Ectodermal cell (in vitro differentiated cells): ENCODE results near the gene COL8A1.

Experiments
- H3K27ac ChIP-seq: 2 replicates; pipeline ENCODE4 v1.7.0; 2013; ENCODE audit warnings: mild to moderate bottlenecking, low read depth, low read length; ENCODE audit not compliant: insufficient read depth, poor library complexity, severe bottlenecking
- H3K27me3 ChIP-seq: 2 replicates; pipeline ENCODE4 v1.7.0; 2013; ENCODE audit warnings: mild to moderate bottlenecking, low read length; ENCODE audit not compliant: insufficient read depth, control insufficient read depth, poor library complexity, severe bottlenecking
- H3K36me3 ChIP-seq: one replicate; pipeline ENCODE4 v1.7.0; 2013; ENCODE audit warnings: low read length; ENCODE audit not compliant: control insufficient read depth, insufficient read depth
- H3K4me1 ChIP-seq: one replicate; pipeline ENCODE4 v1.7.0; 2013; ENCODE audit warnings: low read length; ENCODE audit not compliant: control insufficient read depth, insufficient read depth
- H3K4me3 ChIP-seq: 2 replicates; pipeline ENCODE4 v1.7.0; 2013; ENCODE audit warnings: low read depth, low read length, control low read depth; ENCODE audit not compliant: insufficient read depth
- H3K9me3 ChIP-seq: 2 replicates; pipeline ENCODE4 v1.7.0; 2013; ENCODE audit warnings: mild to moderate bottlenecking, low read length, moderate library complexity; ENCODE audit not compliant: control insufficient read depth
- WGBS, 2 experiments: methylation state at CpG; one replicate each; pipeline ENCODE4 v1.1.7; 2013; ENCODE audit warnings: missing lambda C conversion rate in 2 of 2; 5-methylcytosine and 5-hydroxymethylcytosine counted together

COL8A1 gene

GRCh38 chr3:99668044-99668443 is 29.6 kb downstream of the COL8A1 start:
- H3K4me1 ChIP-seq, result no peaks in the 10 kb centered on the region
- H3K9me3 ChIP-seq, result no peaks in the 10 kb centered on the region
- no peak overlapping the region for H3K4me3 ChIP-seq
- no peaks in the 10 kb centered on the region for H3K27me3 ChIP-seq
- H3K36me3 ChIP-seq, result no peaks in the 10 kb centered on the region
- H3K27ac ChIP-seq, result no peak overlapping the region
- WGBS, 2 experiments, result 97 to 100% methylated on average over 2 of the region's 2 CpGs

GRCh38 chr3:99669879-99670555 is 31.6 kb downstream of the COL8A1 start:
- H3K4me1 ChIP-seq, result no peaks in the 10 kb centered on the region
- no peaks in the 10 kb centered on the region for H3K36me3 ChIP-seq
- no peaks in the 10 kb centered on the region for H3K9me3 ChIP-seq
- WGBS, 2 experiments, result 93% methylated on average over 2 of the region's 2 CpGs; no CpG with 5 or more reads in 1 of the 2 experiments
- no peaks in the 10 kb centered on the region for H3K27me3 ChIP-seq
- no peak overlapping the region for H3K27ac ChIP-seq
- no peak overlapping the region for H3K4me3 ChIP-seq

DNA sequence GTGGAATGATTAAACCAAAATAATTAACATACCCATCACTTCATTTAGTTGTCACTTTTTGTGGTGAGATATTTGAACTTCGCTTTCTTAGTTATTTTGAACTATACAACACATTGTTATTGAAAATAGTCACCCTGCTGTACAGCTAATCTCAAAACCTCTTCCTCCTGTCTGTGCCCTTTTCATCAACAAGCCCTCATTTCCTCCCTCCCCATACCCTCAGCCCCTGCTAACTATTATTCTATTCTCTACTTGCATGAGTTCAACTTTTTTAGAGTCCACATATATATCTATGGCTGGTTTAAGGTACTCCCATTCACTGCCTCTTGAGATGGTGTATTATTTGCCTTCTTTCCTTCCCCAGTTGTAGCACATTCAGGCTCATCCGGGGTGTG is 32.2 kb downstream of the COL8A1 start:
- H3K27me3 ChIP-seq, result no peaks in the 10 kb centered on the region
- H3K4me3 ChIP-seq, result no peak overlapping the region
- WGBS, 2 experiments, result 100% methylated on average over 2 of the region's 2 CpGs; no CpG with 5 or more reads in 1 of the 2 experiments
- H3K9me3 ChIP-seq, result no peaks in the 10 kb centered on the region
- no peaks in the 10 kb centered on the region for H3K36me3 ChIP-seq
- no peak overlapping the region for H3K27ac ChIP-seq
- no peaks in the 10 kb centered on the region for H3K4me1 ChIP-seq

DNA sequence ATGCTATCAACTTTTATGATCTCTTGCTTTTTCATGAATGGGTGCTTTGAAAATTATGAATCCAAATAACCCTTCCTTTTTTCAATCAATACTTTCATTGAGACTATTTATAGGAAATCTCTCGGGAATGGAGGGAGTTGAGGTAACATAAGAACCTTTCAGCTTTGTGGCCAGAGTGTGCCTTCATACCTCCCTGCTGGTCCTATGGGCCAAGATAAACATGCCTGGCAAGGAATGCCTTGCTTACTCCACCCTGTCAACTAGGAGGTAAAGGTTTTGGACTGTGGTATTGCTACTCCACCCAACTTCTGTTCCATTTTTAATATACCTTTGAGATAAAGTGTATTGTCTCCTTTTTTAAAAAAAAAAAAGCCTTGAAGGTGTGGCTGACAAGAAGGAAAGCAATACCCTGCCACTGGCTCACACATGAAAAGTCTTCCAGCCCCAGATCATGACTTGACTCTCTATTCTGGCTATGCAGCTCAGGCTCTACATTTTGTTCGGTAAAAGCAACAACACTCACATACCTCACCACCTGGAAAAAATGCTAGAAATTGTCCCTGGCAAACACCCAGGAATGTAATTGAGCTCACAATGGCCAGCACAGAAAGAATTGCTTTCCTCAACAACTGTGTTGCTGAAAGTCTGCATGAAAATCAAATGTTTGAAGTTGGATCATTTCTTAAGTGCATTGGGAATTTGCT is 35.8 kb downstream of the COL8A1 start:
- no peak overlapping the region for H3K4me3 ChIP-seq
- H3K27me3 ChIP-seq, result no peaks in the 10 kb centered on the region
- 86 to 87% methylated on average over 2 of the region's 2 CpGs for WGBS, 2 experiments
- no peaks in the 10 kb centered on the region for H3K36me3 ChIP-seq
- no peaks in the 10 kb centered on the region for H3K4me1 ChIP-seq
- no peak overlapping the region for H3K27ac ChIP-seq
- H3K9me3 ChIP-seq, result no peaks in the 10 kb centered on the region

DNA sequence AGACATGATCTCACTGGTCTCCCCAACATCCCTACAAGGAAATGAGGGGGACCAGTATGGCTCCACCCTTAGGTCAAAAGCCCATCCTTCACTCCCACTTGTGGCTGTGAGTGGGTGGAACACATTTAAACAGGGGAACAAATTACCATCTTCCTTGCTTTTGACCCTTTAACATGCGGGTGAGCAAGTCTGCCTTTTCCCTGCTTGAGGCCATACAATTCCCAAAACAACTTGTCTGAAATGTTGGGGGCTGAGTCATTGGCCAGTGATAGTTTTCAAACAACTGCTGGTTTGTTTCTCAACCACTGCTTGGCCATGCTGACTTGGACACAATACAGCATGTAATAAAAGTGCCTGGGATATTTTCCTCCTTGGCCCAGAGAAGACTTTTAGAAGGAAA is 39.6 kb downstream of the COL8A1 start:
- no peak overlapping the region for H3K27ac ChIP-seq
- H3K4me3 ChIP-seq, result no peak overlapping the region
- WGBS, 2 experiments, result 88 to 100% methylated on average over 1 of the region's 1 CpG

DNA sequence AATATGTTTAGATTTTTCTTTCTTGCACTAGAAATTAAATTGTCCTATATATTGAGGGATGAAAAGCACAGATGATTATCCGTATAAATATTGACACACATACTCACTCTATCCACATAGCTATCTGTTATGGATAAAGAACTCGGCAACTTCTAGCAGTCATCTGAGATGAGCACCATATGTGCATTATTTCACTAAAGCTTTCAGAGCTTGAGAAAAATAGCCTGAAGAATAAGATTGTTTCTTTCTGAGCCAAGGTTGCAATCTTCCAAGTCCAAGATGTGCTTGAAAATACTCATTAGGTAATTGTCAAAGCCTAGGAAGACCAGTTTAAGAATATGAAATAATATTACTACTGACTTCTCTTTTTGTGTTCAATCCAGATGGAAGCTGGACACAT is 40.5 kb downstream of the COL8A1 start:
- Histone ChIP-seq H3K27me3 (no peaks in the 10 kb centered on the region), H3K4me1 (no peaks in the 10 kb centered on the region), H3K36me3 (no peaks in the 10 kb centered on the region), H3K9me3 (no peaks in the 10 kb centered on the region), H3K4me3 (no peak overlapping the region), H3K27ac (no peak overlapping the region)
- 91 to 100% methylated on average over 1 to 2 of the region's 2 CpGs for WGBS, 2 experiments

More for the DNA sequence above, 39.6 kb downstream of the COL8A1 start:
- Histone ChIP-seq H3K27me3 (no peaks in the 10 kb centered on the region), H3K4me1 (no peaks in the 10 kb centered on the region), H3K36me3 (no peaks in the 10 kb centered on the region), H3K9me3 (no peaks in the 10 kb centered on the region)

DNA sequence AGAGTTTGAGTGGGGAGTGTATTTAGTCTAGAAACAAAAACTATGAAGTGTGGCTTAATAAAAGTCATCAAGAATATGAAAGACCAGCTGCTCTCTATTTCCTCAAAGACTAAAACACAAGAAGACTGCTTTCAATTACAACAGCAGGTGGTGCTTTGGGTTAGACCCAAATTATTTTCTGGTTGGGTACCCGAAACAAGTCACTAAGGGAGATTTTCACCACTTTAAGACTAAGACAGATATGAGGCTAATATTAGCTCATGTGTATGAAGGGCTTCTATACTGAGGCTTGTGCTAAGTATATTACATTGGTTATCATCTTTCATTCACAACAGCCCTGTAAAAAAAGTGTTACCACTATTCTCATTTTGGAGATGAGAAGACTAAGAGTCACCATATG is 43.1 kb downstream of the COL8A1 start:
- no peak overlapping the region for H3K27ac ChIP-seq
- no peaks in the 10 kb centered on the region for H3K27me3 ChIP-seq
- H3K4me1 ChIP-seq, result no peaks in the 10 kb centered on the region
- 88 to 100% methylated on average over 1 of the region's 1 CpG for WGBS, 2 experiments
- no peaks in the 10 kb centered on the region for H3K36me3 ChIP-seq
- H3K9me3 ChIP-seq, result no peaks in the 10 kb centered on the region
- no peak overlapping the region for H3K4me3 ChIP-seq

GRCh38 chr3:99681976-99682375 is 43.6 kb downstream of the COL8A1 start:
- no peaks in the 10 kb centered on the region for H3K9me3 ChIP-seq

GRCh38 chr3:99683465-99683864 is 45.1 kb downstream of the COL8A1 start:
- Histone ChIP-seq H3K36me3 (no peaks in the 10 kb centered on the region), H3K4me3 (no peak overlapping the region), H3K4me1 (no peaks in the 10 kb centered on the region), H3K27ac (no peak overlapping the region), H3K27me3 (no peaks in the 10 kb centered on the region), H3K9me3 (no peaks in the 10 kb centered on the region)
- WGBS, 2 experiments, result 93 to 100% methylated on average over 1 of the region's 1 CpG

More at GRCh38 chr3:99681976-99682375, 43.6 kb downstream of the COL8A1 start:
- H3K4me3 ChIP-seq, result no peak overlapping the region
- 90 to 92% methylated on average over 9 of the region's 9 CpGs for WGBS, 2 experiments
- no peaks in the 10 kb centered on the region for H3K4me1 ChIP-seq
- H3K36me3 ChIP-seq, result no peaks in the 10 kb centered on the region
- H3K27me3 ChIP-seq, result no peaks in the 10 kb centered on the region
- H3K27ac ChIP-seq, result no peak overlapping the region

GRCh38 chr3:99683876-99684275 is 45.5 kb downstream of the COL8A1 start:
- Histone ChIP-seq H3K27ac (no peak overlapping the region), H3K27me3 (no peaks in the 10 kb centered on the region), H3K4me1 (no peaks in the 10 kb centered on the region), H3K36me3 (no peaks in the 10 kb centered on the region), H3K4me3 (no peak overlapping the region), H3K9me3 (no peaks in the 10 kb centered on the region)
- WGBS, 2 experiments, result 95 to 96% methylated on average over 3 of the region's 3 CpGs
